Measurements from ENCODE around the gene ULK4.
"Not testable (repeated sequence)": the region's sequence is repeated elsewhere in the genome, so short reads cannot be mapped to it uniquely, and the experiment has no call there.

The ULK4 gene

DNA sequence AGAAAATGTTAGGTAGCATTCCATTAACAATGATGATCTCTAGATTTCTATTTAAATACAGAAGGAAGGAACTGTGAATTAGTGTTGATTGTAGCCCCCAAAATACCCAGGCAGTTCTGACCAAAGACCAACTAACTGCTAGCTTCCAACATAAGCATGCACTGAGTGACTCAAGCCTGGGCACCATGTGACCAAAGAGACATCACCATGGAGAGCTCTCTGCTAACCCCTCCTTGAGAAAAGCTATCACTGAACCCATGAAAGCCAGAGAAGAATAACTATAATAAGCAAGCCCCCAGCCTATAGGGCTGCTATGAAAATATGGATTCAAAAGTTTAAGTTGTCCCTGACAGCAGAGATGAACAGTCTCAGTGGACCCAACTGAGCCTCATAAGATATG, 310.2 kb downstream of the ULK4 start:
- Histone ChIP-seq H3K9ac (ENCODE audit: low read length) (no peak overlapping the region), H3K4me2 (ENCODE audit: low read depth, low read length, poor library complexity, severe bottlenecking) (no peak overlapping the region), H3K36me3 (ENCODE audit: low read length) (no peaks in the 10 kb centered on the region), H2AFZ (ENCODE audit: low read depth, low read length, severe bottlenecking) (no peak overlapping the region), H3K79me2 (ENCODE audit: insufficient read depth, low read length) (no peaks in the 10 kb centered on the region), H3K27me3 (ENCODE audit: low read length) (no peaks in the 10 kb centered on the region), H3F3A (ENCODE audit: insufficient read depth) (no peaks in the 10 kb centered on the region), H3K9me3 (ENCODE audit: insufficient read depth, low read length) (peaks cover 8% of the 10 kb centered on the region; the same call in 1 of the 2 replicates), H3K4me3 (ENCODE audit: insufficient read depth, low read length, poor library complexity, severe bottlenecking) (no peak overlapping the region), H4K20me1 (ENCODE audit: low read depth, low read length) (no peaks in the 10 kb centered on the region), H3K27ac (ENCODE audit: low read depth, low read length) (no peak overlapping the region), H3K9me2 (replicated peaks; ENCODE audit: insufficient read depth, low read length) (no peaks in the 10 kb centered on the region)
- TF ChIP-seq, protein P1, sequence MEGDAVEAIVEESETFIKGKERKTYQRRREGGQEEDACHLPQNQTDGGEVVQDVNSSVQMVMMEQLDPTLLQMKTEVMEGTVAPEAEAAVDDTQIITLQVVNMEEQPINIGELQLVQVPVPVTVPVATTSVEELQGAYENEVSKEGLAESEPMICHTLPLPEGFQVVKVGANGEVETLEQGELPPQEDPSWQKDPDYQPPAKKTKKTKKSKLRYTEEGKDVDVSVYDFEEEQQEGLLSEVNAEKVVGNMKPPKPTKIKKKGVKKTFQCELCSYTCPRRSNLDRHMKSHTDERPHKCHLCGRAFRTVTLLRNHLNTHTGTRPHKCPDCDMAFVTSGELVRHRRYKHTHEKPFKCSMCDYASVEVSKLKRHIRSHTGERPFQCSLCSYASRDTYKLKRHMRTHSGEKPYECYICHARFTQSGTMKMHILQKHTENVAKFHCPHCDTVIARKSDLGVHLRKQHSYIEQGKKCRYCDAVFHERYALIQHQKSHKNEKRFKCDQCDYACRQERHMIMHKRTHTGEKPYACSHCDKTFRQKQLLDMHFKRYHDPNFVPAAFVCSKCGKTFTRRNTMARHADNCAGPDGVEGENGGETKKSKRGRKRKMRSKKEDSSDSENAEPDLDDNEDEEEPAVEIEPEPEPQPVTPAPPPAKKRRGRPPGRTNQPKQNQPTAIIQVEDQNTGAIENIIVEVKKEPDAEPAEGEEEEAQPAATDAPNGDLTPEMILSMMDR (IDR thresholded peaks at IDR 0.05; ENCODE audit: insufficient read depth, low read length, poor library complexity, severe bottlenecking) = no peak
- TF ChIP-seq EZH2phosphoT487 (conservative IDR thresholded peaks at IDR 0.05; ENCODE audit: low read length) = no peak

DNA sequence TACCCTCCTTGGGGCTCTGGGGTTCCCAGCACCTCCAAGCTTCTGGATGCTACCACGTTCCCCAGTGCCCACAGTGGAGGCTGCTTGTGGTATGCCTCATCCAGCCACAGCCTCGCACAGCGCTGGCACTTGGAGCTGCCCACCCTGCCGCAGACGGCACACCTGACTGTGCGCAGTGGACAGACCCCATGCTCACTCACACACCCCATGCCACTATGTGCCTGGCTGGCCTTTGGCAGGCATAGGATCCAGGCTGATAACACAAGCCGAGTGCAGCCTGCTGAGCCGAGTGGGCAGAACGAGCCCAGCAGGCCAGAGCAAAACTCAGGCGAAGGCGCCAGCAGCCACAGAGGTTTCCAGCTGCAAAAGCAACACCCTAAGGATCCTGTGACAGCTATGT, 311.5 kb downstream of the ULK4 start:
- Histone ChIP-seq H3K9me3 (ENCODE audit: insufficient read depth, low read length) (peaks cover 8% of the 10 kb centered on the region; the same call in 1 of the 2 replicates), H3K4me3 (ENCODE audit: insufficient read depth, low read length, poor library complexity, severe bottlenecking) (no peak overlapping the region), H3K79me2 (ENCODE audit: insufficient read depth, low read length) (no peaks in the 10 kb centered on the region), H3K36me3 (ENCODE audit: low read length) (no peaks in the 10 kb centered on the region), H3K4me2 (ENCODE audit: low read depth, low read length, poor library complexity, severe bottlenecking) (no peak overlapping the region), H3K9me2 (replicated peaks; ENCODE audit: insufficient read depth, low read length) (no peaks in the 10 kb centered on the region), H2AFZ (ENCODE audit: low read depth, low read length, severe bottlenecking) (no peak overlapping the region), H3K9ac (ENCODE audit: low read length) (no peak overlapping the region), H3K27ac (ENCODE audit: low read depth, low read length) (no peak overlapping the region), H3F3A (ENCODE audit: insufficient read depth) (no peaks in the 10 kb centered on the region), H3K27me3 (ENCODE audit: low read length) (no peaks in the 10 kb centered on the region), H4K20me1 (ENCODE audit: low read depth, low read length) (no peaks in the 10 kb centered on the region)
- TF ChIP-seq, protein P1 (IDR thresholded peaks at IDR 0.05; ENCODE audit: insufficient read depth, low read length, poor library complexity, severe bottlenecking) = no peak
- no peak for TF ChIP-seq EZH2phosphoT487 (conservative IDR thresholded peaks at IDR 0.05; ENCODE audit: low read length)

GRCh38 chr3:41649129-41649739, 312.7 kb downstream of the ULK4 start:
- no peaks in the 10 kb centered on the region for H3K9me2 ChIP-seq (replicated peaks; ENCODE audit: insufficient read depth, low read length)
- H3K9ac ChIP-seq (ENCODE audit: low read length) = no peak overlapping the region
- H2AFZ ChIP-seq (ENCODE audit: low read depth, low read length, severe bottlenecking) = no peak overlapping the region
- no peaks in the 10 kb centered on the region for H3K36me3 ChIP-seq (ENCODE audit: low read length)
- no peaks in the 10 kb centered on the region for H4K20me1 ChIP-seq (ENCODE audit: low read depth, low read length)
- H3K27me3 ChIP-seq (ENCODE audit: low read length) = no peaks in the 10 kb centered on the region
- no peak overlapping the region for H3K27ac ChIP-seq (ENCODE audit: low read depth, low read length)
- peaks cover 8% of the 10 kb centered on the region; the same call in 1 of the 2 replicates for H3K9me3 ChIP-seq (ENCODE audit: insufficient read depth, low read length)
- H3F3A ChIP-seq (ENCODE audit: insufficient read depth) = no peaks in the 10 kb centered on the region
- H3K4me2 ChIP-seq (ENCODE audit: low read depth, low read length, poor library complexity, severe bottlenecking) = no peak overlapping the region
- TF ChIP-seq, protein P1 (IDR thresholded peaks at IDR 0.05; ENCODE audit: insufficient read depth, low read length, poor library complexity, severe bottlenecking) = no peak
- no peak for TF ChIP-seq EZH2phosphoT487 (conservative IDR thresholded peaks at IDR 0.05; ENCODE audit: low read length)
- H3K79me2 ChIP-seq (ENCODE audit: insufficient read depth, low read length) = no peaks in the 10 kb centered on the region
- H3K4me3 ChIP-seq (ENCODE audit: insufficient read depth, low read length, poor library complexity, severe bottlenecking) = no peak overlapping the region

- H3K4me2 ChIP-seq (ENCODE audit: low read depth, low read length, poor library complexity, severe bottlenecking); H3F3A ChIP-seq (ENCODE audit: insufficient read depth); H3K9ac ChIP-seq (ENCODE audit: low read length); H4K20me1 ChIP-seq (ENCODE audit: low read depth, low read length); H3K27ac ChIP-seq (ENCODE audit: low read depth, low read length); H3K4me3 ChIP-seq (ENCODE audit: insufficient read depth, low read length, poor library complexity, severe bottlenecking); H3K9me2 ChIP-seq (replicated peaks; ENCODE audit: insufficient read depth, low read length); H2AFZ ChIP-seq (ENCODE audit: low read depth, low read length, severe bottlenecking); H3K9me3 ChIP-seq (ENCODE audit: insufficient read depth, low read length); H3K36me3 ChIP-seq (ENCODE audit: low read length); H3K79me2 ChIP-seq (ENCODE audit: insufficient read depth, low read length); H3K27me3 ChIP-seq (ENCODE audit: low read length): not testable (repeated sequence)
Measured at GRCh38 chr3:41647730-41648129, 314.2 kb downstream of the ULK4 start.

Measured in SU-DHL-6 (cell line).